Ureter (tissue), 1 donor: ENCODE measurements around the gene NME9. TPM values are rescaled to one million over a fixed set of nuclear protein-coding genes. Genes with fewer than 3 reads are reported as not detected.

Source experiments
- DNase-seq: peaks from one replicate; pipeline ENCODE4 v3.0.0-alpha.2; 2020; ENCODE audit warnings: low spot score
- total RNA-seq: library from RNA; stranded (reverse); gene quantifications from one replicate; pipeline ENCODE4 v1.2.4, GENCODE V29; 2023
- donor health status: DM: yes; HTN: yes; CAD: no.

The NME9 gene
- total RNA-seq, 1 donor from 2014 or later = 0.49 TPM

DNA sequence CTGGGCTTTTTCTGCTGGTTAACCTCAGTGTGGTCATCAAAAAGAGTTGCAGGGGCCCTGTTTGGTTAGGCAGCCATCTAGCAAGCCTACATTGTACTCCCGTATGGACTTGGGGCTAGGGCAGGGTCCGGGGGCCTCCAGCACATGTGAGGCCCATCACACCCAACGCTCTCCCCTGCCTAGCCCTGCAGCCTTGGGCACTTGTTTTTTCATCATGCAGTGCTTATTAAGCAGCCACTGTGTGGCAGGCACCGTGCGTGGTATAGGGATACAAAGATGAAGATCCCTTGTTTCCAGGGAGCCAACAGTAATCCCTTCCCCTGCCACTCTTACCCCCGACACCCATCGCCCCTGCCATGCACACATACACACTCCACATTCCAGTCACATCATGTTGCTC, 32.9 kb upstream of the NME9 start:
- no peak for DNase-seq

- DNase-seq = no peak
Measured at GRCh38 chr3:138361561-138361971, 31.9 kb upstream of the NME9 start.

DNA sequence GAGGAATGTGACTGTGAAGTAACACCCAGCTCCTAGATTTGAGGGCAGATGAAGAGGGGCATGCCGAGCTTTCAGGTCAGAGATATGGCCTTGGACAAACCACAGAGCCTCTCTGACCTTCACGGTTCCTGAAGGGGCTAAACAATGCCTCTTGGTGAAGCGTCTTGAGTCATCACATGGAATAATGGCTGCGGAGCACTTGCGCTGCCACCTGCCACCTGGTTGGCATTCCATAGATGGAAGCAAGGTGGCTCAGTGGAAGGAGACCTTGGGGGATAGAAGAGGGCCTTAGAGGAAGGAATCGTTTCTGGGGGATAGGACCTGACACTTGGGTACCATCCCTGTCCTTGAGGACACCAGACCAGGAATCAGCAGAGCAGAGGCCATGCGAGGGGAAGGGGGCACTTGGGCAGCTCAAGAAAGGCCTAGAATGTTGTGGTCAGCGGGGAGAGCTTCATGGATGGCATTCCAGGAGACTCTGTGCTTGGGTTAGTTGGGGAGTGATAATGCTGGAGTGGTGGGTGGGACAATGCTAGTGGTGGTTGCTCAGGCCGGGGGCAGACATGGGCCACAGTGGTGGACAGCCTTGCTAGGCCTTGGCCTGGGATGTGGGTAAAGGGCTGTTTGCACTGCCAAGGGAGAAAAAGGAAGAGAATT, 31.3 kb upstream of the NME9 start:
- DNase-seq = no peak

DNA sequence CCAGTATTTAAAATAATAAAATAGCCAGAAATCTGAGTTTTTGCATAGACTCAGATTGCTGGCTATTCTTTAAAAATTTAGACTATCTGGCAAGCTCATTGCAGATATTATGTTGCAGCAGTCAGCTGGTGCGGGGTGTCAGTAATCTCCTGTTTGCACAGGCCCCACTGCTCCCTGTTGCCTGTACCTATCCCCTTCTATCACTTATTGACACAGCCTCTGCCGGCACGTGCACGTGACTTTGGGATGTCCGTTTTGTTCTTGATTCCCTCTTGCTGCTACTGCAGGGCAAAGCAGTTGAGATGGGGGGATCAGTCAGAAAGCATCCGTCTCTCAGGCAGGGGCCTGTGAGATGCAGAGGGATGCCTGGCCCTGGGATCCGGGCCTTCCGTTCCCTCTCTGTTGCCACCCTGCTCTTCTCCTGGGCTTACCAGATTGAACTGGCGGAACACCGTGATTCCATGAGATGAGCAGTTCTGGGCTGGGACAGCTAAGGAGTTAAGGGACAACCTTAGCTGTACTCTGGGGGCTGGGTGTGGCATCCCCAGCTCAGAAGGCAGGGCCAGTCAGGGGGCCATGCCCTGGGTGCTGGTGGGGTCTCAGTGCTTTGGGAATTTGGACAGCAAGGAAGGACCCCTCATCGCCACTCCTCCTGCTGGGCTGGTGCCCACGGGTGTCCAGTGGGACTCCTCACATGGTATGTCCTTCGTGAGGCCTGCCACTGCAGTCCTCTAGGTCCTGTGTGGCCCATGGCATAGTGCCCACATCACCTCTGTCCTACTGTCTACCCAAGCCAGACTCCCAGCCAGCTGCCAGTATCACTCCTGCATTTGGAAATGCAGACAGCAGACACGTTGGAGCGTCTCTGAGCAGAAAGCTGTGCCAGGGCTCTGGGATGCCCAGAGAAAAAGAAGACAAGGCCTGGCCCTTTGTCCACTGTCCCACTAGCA, 30.5 kb upstream of the NME9 start:
- no peak for DNase-seq

DNA sequence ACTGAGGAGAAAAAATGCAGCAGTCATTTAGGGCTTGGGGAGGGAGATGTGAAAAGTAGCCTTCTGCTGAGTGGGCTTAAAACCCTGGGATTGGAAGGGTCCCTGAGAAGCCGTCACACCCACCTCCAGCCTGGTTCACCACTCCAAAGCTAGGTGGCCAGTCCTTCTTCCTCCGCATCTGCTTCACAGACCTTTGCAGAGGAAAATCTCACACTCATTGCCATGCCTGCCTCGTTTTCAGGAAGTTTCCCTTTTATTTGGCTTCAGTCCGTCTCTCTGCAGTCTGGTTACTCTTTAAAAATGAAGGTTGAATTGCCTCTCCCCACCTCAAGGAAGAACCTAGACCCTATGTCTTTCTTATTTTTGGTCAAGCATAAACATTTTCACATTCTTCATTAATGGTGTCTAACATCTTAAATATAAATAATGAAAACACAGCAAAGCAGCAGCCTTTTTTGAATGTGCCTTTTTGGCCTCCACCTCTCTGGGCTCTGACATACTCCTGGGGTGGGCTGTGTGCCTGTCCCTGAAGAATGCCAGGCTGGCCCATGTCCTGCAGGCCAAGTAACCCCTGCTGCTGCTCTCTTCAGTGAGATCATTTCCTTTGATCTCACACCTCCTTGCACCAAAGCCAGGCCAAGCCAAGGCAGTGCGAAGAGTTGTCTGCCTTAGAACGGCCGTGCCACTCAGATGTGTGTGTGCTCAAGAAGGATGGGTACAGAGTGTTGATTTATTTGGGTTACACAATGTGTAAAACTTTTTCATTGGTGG, 29.7 kb upstream of the NME9 start:
- no peak for DNase-seq

DNA sequence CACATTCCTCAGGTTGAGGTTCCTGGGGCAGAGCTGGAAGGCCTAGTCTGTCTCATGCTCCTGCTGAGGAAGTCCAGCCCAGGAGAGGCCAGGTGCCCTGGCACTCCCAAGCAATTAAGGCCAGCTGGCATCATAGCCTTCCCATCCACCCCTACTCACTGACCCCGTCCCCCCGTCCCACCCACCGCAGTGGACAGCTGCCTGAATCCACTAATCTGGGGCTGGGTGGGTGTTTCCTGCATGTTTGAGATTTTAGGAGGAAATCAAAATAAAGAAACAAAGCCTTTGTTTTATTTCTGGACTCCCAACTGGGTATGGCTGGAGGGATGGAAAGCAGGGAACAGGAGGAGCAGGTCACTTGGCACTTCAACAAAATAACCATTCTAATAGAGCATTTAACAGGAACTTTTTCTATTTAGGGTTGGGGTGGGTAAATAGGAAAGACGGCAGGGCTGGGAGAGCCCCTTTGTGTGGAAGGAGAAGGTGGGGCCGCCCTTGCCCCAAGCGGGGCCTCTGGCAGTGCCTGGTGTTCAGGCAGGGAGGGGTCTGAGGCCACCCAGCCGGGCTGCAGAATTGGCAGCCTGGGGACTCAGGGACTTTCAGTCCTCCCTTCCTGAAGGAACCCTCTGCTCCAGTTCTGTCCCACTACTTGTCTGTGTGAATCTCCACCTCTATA, 27.2 kb upstream of the NME9 start:
- no peak for DNase-seq

DNA sequence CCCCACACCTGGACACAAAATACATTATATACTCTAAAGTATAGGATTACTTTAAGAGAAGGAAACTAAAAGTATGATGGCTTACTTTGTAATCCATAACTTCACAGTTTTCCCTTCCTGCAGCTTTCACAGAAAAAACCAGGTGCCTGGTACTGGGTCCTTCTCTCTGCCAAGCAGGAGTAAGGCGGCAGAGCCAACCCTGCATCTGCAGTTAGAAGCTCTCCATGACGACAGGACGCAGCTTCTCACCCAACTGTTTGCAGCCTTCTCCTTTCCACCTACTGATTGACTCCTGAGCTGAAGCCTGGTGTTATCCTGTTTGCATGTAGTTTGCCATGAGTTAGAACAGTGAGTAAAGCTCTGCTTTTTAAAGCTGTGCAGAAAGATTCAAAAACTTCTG, 25.4 kb upstream of the NME9 start:
- no peak for DNase-seq

DNA sequence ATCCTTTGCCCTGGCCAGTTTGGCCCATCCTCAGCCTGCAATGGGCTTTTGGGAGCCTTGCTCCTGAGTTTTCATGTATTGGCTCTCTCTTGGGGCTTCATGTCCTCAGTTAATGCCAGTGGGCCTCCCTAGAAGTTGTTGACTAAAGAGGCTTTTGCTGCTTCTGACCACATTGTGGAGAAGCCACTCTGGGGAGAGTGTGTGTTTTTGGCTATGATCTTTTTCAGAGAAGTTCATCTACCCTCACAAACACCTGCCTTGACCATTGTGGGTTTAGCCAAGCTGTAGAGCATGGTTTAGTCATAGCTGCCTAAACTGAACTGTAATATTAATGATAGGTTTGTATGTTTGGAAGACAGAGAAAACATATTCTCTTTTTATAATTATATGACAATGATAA, 24.7 kb upstream of the NME9 start:
- DNase-seq = no peak

DNA sequence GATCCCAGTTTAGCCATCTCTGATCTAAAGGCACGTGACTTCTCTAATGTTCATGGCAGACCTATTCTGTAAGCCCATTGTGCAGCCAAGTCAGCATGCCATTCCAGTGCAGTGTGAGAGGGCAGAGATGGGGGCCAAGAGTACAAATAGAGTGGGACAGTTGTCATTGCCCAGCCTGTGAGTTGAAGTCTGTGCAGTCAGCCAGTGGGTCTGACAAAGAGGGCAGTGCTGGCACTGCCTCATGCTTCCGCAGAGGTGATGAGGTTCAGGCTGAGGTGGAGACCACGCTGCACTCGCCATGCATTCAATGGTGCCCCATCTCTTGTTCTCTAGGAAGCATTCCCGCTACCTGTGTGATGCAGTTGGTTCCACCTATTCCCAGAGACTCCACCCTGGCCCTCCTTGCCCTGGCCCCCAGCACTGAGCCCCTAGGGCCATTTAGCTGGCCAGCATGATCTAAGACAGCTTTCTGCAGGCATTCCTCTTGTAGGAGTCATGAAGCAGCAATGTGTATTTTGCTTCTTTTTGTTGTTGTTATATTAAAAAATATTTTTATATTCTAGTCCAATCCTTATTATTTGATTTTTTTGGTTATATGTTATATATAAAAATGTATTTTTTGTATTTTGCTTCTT, 22.4 kb upstream of the NME9 start:
- DNase-seq = no peak

DNA sequence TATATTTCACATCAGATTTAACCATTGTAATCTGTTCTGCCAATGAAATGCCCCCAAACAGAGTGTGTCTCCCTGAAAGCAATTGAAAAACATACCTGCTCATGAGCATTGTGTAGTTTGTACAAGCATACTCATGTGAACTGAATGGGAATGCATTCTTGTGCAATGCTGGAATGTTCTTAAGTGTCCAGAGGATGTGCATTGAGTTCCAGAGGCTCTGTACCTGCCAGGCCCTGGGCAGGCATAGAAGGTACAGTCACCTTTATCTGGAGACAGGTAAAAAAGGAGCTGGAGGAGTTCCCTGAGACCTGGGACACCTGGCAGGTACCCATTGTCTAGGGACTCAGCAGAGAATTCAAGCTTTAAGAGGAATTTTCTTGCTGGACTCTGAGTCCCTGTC, 21.5 kb upstream of the NME9 start:
- DNase-seq = no peak

DNA sequence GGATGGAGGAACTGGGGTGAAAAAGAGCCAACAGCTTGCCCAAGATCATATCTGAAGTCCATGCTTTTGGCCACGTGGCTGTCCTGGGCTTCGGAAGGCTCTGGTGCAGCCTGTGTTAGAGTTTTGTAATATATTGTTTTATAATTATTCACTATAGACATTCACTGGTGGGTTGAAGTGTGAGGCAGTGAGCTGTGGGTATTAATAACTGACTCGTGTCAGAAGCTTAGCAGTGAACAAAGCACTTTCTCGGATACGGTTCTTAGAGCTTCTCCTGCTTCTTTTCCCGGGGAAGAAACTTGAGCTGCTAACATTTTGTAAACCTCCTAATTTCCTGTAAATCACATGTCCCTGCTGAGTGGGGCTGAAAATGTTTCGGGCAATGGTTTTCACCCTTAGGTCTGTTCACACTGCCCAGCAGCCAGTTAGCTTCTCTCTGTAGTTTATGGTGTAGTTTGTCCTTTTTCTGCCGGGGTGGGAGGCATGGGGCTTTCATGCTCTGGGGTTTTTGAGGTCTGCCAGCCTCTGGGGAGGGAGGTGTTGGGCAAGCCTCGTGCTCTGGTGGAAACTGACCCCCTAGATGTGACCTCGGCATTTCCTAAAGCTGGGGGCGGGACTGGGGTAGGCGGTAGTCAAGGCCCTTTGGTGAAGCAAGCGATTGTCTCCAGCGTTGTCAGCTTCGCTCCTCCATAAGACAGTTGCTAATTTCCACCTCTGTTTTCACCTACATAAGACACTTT, 20.4 kb upstream of the NME9 start:
- DNase-seq = no peak

DNA sequence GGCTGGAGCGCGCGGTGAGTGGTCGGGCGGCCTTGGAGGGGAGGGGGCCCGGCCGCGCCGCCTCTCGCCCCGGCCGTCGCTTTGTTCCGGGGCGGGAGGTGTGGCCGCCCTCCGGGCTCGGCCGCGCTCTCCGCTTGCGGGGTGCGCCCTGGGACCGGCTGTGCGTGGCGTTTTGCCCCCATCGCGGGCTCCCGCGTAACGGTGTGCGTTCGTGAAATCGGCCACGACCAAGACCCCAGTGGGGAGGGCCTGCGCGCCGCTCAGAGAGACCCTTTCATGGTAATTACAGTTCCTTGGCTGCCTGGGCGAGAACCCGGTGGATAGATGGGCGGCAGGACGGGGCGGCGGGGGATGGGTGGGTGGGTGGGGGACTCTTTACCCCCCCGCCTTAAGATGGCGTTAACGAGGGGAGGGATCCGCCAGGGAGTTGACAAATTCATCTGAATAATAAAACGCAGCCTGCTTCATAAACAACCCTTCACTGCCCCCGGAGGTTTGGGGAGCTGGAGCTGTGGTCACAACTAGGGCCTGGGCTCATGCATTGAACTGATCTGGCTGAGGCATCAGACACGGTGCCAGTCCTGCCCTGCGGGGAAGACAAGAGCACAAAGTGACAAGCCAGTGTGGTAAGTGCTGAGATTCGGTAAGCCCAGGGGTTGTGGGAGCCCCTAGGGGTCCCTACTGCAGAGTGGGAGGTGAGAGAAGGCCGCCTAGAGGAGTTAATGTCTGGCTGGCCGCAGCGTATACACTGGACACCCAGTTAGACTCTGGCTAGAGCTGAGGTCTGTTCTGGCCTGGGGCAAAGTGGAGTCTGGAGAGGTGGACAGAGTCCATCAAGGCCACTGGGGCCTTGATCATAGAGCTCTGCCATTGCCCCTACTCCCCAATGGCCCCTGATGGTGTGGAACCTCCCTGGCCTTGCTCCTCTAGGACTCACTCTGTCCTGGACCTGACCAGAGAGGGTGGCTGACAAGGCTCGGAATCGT, 19.4 kb upstream of the NME9 start:
- no peak for DNase-seq

DNA sequence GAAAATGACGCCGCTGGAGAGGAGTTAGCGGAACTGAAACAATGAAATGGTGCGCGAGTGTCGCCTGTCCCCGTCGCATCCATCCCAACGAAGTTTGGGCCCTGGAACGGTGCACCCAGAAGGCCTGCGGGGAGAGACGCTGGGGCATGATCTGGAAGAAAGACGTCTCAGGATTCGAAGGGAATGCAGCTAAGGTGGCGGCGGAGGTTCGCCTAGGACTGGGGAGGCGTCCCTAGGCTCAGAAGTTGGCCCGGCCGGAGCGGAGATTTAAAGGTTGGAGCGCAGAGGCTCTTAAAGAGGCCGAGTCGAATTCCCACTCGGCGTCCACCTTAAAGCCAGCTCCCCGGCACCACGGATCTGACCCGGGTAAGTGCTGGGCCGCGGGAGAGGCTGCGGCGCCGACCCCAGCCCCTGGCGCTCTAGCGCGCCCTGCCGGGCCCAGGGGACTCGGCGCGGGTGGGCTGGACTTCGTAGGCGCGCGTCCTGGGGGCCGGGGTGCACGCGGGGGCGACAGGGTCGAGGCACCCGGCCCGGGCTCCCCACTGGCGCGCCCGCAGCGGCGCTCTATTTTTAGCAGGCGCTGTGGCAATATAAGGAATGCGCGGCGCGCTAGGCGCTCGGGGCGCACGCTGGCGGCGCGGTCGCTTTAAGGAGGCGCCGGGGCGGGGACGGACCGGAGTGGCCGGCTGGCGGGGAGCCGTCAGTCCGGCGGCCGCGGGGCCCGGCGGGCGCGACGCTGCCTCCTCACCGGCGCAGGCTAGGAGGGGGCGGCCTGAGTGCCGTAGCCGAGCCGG, 18.5 kb upstream of the NME9 start, which contains the start of gene MRAS:
Gene MRAS, plus strand, starts transcription at position 620 of the 794 bp plus-strand sequence. CDS start 24,305 bp downstream, outside the sequence.
- peak; percentile 73 for DNase-seq

DNA sequence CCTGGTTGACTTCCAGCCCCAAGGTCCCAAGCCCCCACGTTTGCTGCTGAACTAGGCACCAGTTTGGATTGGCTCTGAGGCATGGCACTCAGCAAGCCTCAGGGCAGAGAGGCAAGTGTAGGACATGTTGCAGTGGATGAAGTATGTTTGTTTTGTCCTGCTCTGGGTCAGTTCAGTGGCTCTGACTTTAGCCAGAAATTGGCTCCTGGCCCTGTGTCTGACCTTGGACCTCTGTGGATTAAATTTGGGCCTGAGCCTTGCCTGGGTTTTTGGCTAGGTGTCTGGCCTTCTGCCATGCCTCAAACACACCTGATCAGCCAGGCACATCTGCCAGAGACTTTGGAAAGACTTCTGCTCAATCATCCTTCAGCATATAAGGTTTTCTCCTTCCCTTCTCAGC, 15.1 kb upstream of the NME9 start:
- DNase-seq = no peak

- no peak for DNase-seq
Measured at GRCh38 chr3:138340511-138340910, 10.9 kb upstream of the NME9 start.

GRCh38 chr3:138338811-138339210, 9.2 kb upstream of the NME9 start:
- DNase-seq = no peak

DNA sequence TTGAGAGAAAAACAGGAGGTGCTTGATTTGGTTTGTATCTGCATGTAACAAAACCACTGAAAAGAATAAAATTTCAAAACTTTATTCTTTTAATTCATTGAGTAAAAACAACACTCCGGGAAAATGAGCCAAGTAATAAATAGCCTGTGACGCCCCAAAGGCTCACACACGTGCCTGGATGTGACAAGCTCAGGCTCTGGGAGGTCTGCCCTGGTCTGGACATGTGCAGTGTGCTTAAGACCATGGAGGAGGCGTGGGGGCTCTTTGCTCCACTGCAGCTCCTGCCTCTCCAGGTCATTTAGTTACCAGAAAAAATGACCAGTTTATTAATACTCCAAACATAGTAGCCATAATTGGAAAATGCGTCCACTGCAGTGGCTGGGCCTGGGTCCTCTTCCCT, 8.6 kb upstream of the NME9 start:
- no peak for DNase-seq

- no peak for DNase-seq
Measured at GRCh38 chr3:138336454-138336999, 6.9 kb upstream of the NME9 start.
